Myocyte (in vitro differentiated cells): ENCODE measurements around the gene NOP14. TPM values are rescaled to one million over a fixed set of nuclear protein-coding genes. Genes with fewer than 3 reads are reported as not detected.

ENCODE experiments used
- DNase-seq: peaks from one replicate; pipeline ENCODE4 v3.0.0-alpha.2; 2012; ENCODE audit warnings: low read depth
- total RNA-seq: library from RNA; depleted of rRNA; stranded (reverse); fragments of >200 nt; gene quantifications from 2 replicates; pipeline ENCODE4 v1.2.3, GENCODE V29; 2014

NOP14 gene
- total RNA-seq, 1 donor from 2014 or later: 30.1 TPM

DNA sequence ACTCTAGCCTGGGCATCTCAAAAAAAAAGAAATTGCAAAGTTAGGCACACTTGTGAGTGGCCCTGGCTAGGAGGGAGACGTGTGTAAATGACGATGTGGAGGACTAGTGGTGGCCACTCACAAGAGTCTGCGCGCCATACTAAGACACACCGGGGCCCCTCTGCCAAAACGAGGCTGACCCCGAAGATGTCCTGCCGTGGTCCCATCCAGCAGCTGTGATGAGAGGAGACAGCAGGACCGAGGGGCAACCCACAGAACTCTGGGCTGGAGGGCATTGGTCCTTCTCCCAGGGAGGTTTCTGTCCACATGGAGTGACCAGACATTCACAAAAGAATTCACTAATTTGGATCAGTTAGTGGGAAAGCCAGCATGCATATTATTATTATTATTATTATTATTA, 47.4 kb downstream of the NOP14 start:
- no peak for DNase-seq

DNA sequence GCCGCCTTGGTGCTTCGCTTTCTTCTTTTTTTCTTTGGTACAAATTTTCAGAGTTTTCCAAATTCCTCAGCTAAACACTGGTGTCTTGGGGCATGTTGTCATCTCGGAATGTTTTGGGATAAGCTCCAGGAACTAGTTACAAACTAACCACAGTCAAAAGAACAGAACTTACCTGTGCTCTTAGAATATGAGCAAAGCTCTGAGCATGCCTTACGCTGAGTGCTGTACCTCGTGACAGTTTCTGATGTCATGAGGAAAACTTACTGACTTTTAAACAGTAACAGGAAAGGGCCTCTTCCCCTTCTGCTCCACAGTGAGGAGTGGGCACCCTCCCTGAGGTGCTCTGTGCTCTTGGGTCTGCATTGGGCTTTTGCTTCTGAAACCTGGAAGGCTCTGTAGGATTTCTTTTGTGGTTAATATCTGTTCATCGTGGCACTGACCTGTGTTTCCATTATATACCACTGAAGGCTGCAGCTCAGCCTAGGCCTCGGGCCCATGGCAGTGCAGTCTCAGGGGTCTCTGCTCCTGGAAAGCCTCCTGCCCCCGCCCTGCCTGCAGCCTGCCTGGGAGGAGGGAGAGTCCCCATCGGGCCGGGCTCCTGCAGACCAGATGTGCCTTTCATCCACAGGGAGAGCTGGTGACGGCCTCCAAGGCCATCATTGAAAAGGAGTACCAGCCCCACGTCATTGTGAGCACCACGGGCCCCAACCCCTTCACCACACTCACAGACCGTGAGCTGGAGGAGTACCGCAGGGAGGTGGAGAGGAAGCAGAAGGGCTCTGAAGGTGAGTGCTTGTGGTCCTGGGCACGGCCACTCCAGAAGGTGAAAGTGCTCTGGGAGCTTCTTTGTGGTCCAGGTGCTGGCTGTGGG, 48.7 kb downstream of the NOP14 start:
- DNase-seq: no peak

DNA sequence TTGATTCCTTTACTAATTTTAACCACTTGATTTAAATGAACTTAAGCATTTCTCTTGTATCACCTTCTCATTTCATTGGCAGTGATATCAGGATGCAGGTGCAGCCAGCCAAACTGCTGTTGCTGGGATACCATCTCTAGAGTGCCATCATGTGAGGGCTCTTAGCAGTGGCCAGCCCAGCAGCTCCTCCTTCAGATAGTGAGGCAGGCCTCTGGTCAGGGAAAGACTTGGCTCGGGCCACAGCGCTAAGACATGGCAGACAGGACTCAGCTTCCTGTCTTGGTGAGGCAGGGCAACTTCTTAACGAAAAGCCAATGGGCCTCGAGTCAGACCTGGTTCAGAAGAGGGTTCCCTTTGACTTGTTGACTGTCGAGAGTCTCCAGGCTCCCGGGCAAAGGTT, 50.0 kb downstream of the NOP14 start:
- no peak for DNase-seq

DNA sequence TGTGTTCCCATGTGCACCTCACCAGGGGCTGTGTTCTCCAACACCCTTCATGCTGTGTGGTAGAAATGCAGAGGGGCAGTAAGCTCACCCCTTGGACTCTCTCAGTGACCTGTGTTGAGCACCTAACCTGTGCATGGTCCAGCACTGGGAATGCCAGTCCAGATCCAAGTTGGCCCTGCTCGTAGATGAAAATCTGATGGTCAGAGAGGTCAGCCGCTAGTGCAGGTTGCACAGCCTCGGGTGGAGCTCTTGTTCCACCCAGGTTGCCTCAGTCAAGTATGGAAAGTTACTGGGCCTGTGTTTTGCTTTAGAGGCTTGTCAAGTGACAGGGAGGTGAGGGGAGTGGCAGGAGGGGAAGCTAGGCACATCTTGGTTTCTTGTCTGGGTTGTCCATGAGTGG, 51.3 kb downstream of the NOP14 start:
- DNase-seq: no peak

DNA sequence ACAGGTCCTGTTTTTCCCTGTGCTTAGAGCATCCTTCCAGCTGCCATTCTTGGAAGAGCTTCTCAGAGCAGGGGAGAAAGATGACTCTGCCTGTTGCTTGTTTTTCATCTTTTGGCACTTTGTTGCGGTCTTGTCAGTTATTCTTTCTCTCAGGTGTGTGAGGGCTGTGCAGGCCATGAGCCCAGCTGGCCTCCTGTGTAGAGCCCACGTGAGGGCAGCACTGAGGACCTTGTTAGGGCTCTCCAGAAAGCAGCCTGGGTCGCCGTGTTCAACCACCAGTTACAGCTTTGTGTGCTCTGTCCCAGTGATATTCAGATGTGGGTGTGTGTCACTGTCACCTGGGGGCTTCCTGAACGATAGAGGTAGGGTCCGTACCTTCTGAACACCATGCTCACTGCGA, 52.8 kb downstream of the NOP14 start:
- no peak for DNase-seq

DNA sequence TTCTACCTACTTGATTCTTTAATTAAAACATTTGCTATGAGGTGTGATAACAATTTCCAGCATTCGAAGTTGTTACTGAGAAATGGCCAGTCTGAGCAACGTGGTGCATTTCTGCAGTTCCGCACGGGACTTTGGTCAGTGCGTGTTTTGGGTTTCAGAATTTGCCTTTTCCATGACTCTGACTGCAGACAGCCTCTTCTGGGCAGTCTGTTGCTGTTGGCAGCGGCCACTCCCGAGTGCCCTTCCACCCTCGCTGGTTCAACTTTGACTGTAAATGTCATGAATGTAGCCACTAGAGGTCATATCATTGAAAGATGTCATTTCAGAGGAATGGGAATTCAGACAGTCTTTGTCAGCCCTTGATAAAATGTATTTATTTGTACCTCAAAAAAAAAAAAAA, 53.6 kb downstream of the NOP14 start:
- DNase-seq: no peak

DNA sequence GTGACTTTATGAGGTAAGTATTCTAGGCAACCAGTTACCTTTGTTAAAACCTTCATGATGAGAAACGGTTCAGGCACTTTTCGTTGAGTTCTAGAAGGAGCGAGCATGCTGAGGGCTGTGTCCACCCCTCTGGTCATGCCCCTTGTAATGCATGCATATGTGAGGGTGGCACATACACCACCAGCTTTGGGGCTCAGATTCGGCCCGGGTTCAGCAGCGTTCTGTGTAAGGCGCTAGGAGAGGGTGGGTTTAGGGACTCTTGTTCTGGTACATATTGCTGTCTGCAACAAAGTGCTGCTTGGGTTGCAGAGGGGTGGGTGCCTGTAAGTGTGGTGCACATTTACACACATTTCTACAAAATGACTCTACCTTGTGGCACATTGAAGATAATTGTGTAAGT, 54.5 kb downstream of the NOP14 start:
- DNase-seq: no peak

DNA sequence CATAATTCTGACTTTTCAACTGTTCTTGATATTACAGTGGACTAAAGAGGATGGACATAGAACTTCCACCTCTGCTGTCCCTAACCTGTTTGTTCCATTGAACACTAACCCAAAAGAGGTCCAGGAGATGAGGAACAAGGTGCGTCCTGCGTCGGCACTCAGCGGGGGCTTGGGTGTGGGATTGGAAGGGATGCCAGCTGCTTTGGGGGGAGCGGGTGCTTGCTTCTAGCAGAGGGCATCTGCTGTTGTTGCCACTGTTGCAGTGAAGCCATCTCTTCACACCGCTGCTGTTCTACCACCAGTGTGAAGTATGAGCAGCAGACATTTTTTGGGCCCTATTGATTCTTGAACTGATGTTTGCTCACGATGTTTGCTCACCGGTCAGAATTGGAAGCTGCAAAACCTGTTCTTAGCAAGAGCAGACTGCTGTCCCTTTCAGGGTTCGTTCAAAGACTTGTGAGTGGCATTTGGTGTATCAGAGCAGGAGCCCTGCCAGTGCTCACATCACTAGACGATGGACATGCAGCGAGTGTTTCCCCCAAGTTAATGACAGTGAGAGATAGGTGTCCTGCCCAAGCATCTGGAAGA, 55.4 kb downstream of the NOP14 start:
- no peak for DNase-seq

DNA sequence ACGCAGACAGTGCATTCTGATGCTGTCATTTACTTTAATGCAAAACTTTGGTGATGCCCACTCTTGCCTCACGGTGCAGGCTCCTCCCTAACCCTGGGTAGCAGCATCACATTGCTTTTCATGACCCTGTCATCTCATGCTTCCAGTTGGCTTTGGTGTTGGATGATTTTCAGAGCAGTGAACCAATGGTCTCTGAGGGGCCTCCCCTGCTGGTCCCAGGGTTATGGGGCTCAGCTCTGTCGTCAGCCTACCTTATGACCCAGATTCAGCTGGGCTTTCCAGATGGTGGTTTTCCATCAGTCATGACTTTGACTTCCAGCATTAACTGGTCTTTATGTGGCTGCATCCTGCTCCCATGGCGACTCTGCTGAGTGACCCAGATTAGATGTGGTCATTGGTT, 56.0 kb downstream of the NOP14 start:
- DNase-seq: no peak

DNA sequence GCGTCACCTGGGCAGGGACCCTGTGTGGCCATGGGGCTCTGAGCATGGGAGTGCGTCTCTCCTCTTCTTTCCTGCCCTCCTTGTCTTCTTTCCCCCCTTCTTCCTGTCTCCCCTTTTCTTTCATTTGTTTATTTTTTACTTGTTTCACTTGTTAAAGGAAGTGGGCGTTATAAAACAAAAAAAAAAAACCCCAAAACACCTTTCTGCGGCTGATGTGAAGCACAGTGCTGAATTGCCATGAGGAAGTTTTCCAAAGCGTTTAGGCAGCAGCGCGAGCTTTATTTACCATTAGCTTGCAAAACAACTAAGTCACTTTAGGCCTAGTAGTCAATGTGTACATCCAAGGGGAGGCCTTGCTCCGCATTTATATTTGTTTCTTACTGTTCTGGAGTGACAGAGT, 57.0 kb downstream of the NOP14 start:
- DNase-seq: no peak

DNA sequence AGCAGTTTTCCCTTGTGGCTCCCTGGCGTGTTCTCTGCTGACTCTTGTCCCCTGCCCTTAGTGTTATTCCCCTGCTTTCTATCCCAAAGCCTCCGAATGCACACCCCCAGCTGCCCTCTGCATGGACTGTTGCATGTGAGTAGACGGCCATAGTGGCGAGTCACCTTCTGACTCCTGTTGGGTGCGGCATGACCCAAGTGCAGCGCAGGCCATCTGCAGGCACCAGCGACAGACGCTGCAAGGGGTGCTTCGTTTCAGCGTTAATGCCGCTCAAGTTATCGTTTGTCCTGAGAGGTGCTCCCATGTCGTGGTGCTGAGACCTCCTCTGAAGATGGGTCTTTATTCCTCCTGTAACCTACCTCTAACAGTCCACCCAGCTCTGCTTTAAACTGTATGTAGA, 57.7 kb downstream of the NOP14 start:
- no peak for DNase-seq

DNA sequence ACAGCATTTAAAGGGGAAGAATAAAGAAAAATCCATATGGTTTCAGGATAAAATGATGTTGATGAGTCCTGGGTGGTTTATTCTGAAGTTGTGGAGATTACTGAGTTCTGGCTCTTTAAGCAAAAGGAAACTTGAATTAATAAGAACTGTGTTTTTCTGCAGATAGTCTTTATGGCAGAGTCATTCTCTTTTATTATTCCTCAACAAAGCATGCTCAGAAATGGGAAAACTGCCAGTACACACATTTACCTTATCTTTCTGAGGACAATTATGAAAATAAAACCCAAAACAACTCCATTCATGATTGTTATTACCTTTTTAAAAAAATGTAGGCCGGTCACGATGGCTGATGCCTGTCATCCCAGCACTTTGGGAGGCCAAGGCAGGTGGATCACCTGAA, 61.1 kb downstream of the NOP14 start:
- DNase-seq: no peak

DNA sequence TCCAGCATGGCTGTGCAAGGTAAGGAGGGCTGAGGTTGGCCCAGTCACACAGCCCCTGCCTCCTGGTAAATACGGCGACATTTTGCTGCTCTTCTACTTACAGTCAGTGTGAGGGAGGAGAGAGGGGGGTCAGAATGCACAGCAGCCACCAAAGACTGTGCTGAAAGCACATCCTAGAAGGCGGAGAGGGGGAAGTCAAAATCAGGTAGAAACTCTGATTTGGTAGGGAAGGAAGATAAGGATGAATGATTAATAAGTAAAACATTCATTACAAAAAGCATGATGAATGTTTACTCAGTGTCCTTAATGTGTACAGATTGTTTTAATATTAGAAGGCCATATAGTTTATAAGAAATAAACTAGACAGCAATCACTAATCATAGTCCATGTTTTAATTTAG, 62.0 kb downstream of the NOP14 start:
- no peak for DNase-seq

DNA sequence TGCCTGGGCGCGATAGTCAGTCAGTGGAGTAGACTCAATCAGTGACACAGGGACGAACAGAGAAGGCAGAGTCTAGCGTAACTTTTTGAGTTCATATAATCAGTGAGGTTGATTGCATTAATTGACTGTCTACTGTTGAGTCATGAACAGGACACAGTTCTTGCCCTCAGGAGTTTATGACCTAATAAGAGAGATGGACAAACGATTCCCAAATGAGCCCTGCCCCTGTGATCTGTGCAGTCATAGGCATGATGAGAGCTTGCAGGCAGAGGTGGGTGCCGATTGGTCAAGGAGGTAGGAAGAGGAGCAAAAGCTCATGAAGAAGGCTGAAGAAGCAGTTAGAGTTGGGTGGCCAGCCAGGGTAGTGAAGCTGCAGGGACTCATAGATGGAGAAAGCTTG, 62.5 kb downstream of the NOP14 start:
- no peak for DNase-seq

DNA sequence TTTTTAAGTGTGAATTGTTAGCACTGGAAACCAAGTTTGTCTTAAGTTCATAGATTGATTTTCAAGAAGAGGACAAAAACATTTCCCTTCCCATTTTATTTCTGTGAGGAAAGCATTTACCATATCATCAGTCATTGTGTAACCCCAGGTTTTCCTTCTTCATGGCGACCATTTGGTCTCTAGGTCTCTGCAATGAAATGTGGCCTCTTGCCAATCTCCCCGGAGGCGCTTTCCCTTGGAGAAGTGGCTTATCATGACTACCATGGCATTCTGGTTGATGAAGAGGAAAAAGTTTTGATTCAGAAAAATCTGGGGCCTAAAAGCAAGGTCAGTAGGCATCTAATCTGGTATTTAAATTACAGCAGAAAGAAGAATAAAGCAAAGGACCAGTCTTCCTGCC, 65.2 kb downstream of the NOP14 start:
- no peak for DNase-seq

DNA sequence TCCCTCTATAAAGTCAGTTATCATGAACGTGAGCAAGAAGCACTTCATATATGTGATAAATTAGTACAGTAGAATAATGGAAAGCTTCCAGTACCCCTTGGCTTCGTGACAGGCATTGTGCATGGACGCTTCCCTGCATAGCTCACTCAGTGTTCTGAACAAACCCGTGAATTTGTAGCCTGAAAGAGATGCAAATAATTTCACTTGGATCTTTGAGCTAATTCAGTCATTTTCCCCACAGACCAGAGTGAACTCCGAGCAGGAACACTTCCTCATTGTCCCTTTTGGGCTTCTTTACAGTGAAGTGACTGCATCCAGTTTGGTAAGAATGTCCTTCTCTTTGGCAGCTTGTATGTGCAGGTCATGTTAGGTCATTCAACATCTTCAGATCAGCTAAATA, 69.4 kb downstream of the NOP14 start:
- no peak for DNase-seq

DNA sequence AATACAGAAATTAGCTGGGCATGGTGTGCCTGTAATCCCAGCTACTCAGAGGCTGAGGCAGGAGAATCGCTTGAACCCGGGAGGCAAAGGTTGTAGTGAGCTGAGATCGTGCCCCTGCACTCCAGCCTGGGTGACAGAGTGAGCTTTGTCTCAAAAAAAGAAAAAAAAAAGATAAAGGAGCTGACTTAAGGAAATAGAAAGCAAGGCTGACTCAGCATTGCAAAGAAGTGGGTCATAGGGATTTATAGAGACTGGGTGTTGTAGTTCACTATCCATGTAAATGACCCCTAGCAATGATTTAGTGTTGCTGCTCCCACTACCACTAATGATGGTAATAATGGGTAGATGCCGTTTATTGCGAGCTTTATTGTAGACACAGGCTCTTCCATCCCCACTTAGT, 71.9 kb downstream of the NOP14 start:
- no peak for DNase-seq

DNA sequence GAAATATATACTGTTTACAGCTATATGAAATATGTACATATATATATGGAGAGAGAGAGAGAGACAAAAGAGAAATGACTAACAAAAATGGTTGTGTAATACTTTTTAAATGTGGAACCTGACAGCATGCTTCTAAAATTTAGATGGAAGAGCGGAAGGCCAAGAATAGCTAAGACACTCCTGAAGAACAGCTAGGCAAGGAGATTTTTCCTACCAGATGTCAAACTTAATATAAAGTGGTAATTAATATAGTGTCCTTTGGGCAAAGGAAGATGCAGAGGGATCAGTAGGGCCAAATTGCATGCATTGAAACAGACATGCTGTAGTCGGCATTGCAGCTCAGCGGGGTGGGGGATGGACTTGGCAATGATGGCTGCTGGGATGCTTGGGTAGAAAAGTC, 74.3 kb downstream of the NOP14 start:
- DNase-seq: peak; percentile 35

Other genes starting within 250 kb of the NOP14 start
- 32.3 and 54.5 TPM in 2 replicates for gene TNIP2, start 207.1 kb downstream of the NOP14 start, total RNA-seq
- 24.9 and 31.1 TPM in 2 replicates for gene SH3BP2, start 170.3 kb downstream of the NOP14 start, total RNA-seq
- 121 and 142 TPM in 2 replicates for gene ADD1, start 119.6 kb downstream of the NOP14 start, total RNA-seq
- 14.6 and 16.7 TPM in 2 replicates for gene GRK4, start 165 bp upstream of the NOP14 start, total RNA-seq
- gene HTT-AS, start 111.1 kb upstream of the NOP14 start, total RNA-seq: not detected in 2 replicates
- 17.5 and 66.1 TPM in 2 replicates for gene HTT, start 111.3 kb upstream of the NOP14 start, total RNA-seq